K562 (cell line): Measurements from ENCODE around the gene CD52. TPM values are rescaled to one million over a fixed set of nuclear protein-coding genes. Genes with fewer than 3 reads are reported as not detected.

Experiments used
- CBX1 ChIP-seq: sonication (generic); IDR thresholded peaks from 2 replicates; pipeline ENCODE4 v1.6.1; 2016; ENCODE audit warnings: antibody characterized with exemption, low read depth, mild to moderate bottlenecking
- CREBBP ChIP-seq: IDR thresholded peaks from one replicate; pipeline ENCODE4 v1.6.1; 2012; ENCODE audit warnings: low read depth, mild to moderate bottlenecking, control low read depth, inconsistent platforms, low read length
- ETV1 ChIP-seq: fragments of 450-650 bp; conservative IDR thresholded peaks from 2 replicates; pipeline ENCODE4 v1.6.1; 2016; ENCODE audit warnings: missing genetic modification characterization, control low read depth, low read depth, missing compliant biosample characterization
- FOXP1 ChIP-seq: sonication (generic); formaldehyde crosslinking; IDR thresholded peaks from 2 replicates; pipeline ENCODE4 v1.8.0; 2022; ENCODE audit warnings: mild to moderate bottlenecking, missing genetic modification reagents
- HDGF ChIP-seq: fragments of 450-650 bp; IDR thresholded peaks from 2 replicates; pipeline ENCODE4 v1.6.1; 2016
- KDM4B ChIP-seq, 2 experiments: fragments of 450-650 bp in 1 of 2; sonication (generic) in 1 of 2; IDR thresholded peaks; 2 replicates each; pipeline ENCODE4 v1.6.1; 2016 to 2017; ENCODE audit warnings: borderline replicate concordance in 2 of 2, antibody characterized with exemption in 1 of 2, low read depth in 1 of 2, mild to moderate bottlenecking in 1 of 2
- MAFK ChIP-seq: IDR thresholded peaks from 2 replicates; pipeline ENCODE4 v1.6.1; 2011; ENCODE audit warnings: low read length, improper control_type of control experiment
- MEF2D ChIP-seq: conservative IDR thresholded peaks from 2 replicates; pipeline ENCODE4 v1.6.1; 2016; ENCODE audit warnings: low read depth, missing genetic modification characterization, missing compliant biosample characterization
- NR1H2 ChIP-seq: sonication (generic); formaldehyde crosslinking; IDR thresholded peaks from 2 replicates; pipeline ENCODE4 v1.4.0; 2020; ENCODE audit warnings: mild to moderate bottlenecking, missing genetic modification reagents
- NR2C2 ChIP-seq, 2 experiments: fragments of 200-800 bp in 1 of 2; sonication (Bioruptor generic) in 1 of 2; sonication (generic) in 1 of 2; formaldehyde crosslinking in 1 of 2; IDR thresholded peaks; 2 replicates each; pipeline versions ENCODE4 v1.6.1 to v1.8.0; 2016 to 2022; ENCODE audit warnings: mild to moderate bottlenecking in 1 of 2, missing compliant biosample characterization in 1 of 2, missing genetic modification characterization in 1 of 2, missing genetic modification reagents in 1 of 2
- RUNX1 ChIP-seq: sonication (generic); IDR thresholded peaks from 2 replicates; pipeline ENCODE4 v1.6.1; 2016; ENCODE audit warnings: antibody characterized with exemption, low read depth
- TSC22D4 ChIP-seq: fragments of 450-650 bp; IDR thresholded peaks from 2 replicates; pipeline ENCODE4 v1.6.1; 2016; ENCODE audit warnings: missing genetic modification characterization, missing biosample characterization, control low read depth
- ZC3H8 ChIP-seq: fragments of 450-650 bp; IDR thresholded peaks from 2 replicates; pipeline ENCODE4 v1.6.1; 2017
- ZFP91 ChIP-seq: sonication (generic); formaldehyde crosslinking; IDR thresholded peaks from 2 replicates; pipeline ENCODE4 v1.8.0; 2022; ENCODE audit warnings: mild to moderate bottlenecking, missing genetic modification reagents
- ZFPM2 ChIP-seq: fragments of 250-450 bp; sonication (Bioruptor Pico); IDR thresholded peaks from 2 replicates; pipeline ENCODE4 v1.5.1; 2022; ENCODE audit warnings: mild to moderate bottlenecking
- ZNF143 ChIP-seq: sonication (generic); formaldehyde crosslinking; IDR thresholded peaks from 2 replicates; pipeline ENCODE4 v1.9.0; 2022; ENCODE audit warnings: mild to moderate bottlenecking, missing genetic modification reagents
- polyA plus RNA-seq, 8 experiments: library from polyadenylated mRNA; depleted of rRNA in 4 of 8; stranded (reverse) in 5 of 8; unstranded in 3 of 8; fragments of >200 nt; fragmentation: Nextera tagmentation in 2 of 8; fragmentation: Illumina TruSeq in 1 of 8; extraction: Ambion mirVana in 2 of 8; extraction: Trizol in 1 of 8; gene quantifications; 2 replicates each; pipeline versions ENCODE4 v1.2.1 to v1.2.3, GENCODE V29; 2011 to 2014; ENCODE audit warnings: inconsistent platforms in 1 of 8, missing spikeins in 1 of 8
- total RNA-seq, 7 experiments: library from RNA; depleted of rRNA in 6 of 7; stranded (reverse); fragments of >200 nt in 6 of 7; fragmentation: Illumina TruSeq in 2 of 7; extraction: Trizol in 2 of 7; gene quantifications; 2 replicates each; pipeline versions ENCODE4 v1.2.1 to v1.2.3, GENCODE V29; 2011 to 2021; ENCODE audit warnings: low replicate concordance in 1 of 7
- TF ChIP-seq, protein P1 (sequence below), 2 experiments: IDR thresholded peaks; 2 replicates each; pipeline ENCODE4 v1.6.1; 2011; ENCODE audit warnings: borderline replicate concordance in 1 of 2, control low read depth in 1 of 2, low read depth in 1 of 2, low read length in 1 of 2, mild to moderate bottlenecking in 1 of 2, mixed read lengths in 1 of 2, moderate library complexity in 1 of 2; ENCODE audit not compliant: insufficient read depth in 1 of 2, insufficient read length in 1 of 2, poor library complexity in 1 of 2, severe bottlenecking in 1 of 2; ENCODE audit errors: extremely low read depth in 1 of 2
- TF ChIP-seq, protein P2 (sequence below): IDR thresholded peaks from 2 replicates; pipeline ENCODE4 v1.6.1; 2011; ENCODE audit not compliant: insufficient read length; ENCODE audit errors: extremely low read depth
- TF ChIP-seq, protein P3 (sequence below), 2 experiments: fragments of 450-650 bp; IDR thresholded peaks; 2 replicates each; pipeline ENCODE4 v1.6.1; 2018; ENCODE audit warnings: mild to moderate bottlenecking in 2 of 2, low read depth in 1 of 2; ENCODE audit not compliant: partially characterized antibody in 2 of 2

CD52 gene
- total and polyA plus RNA-seq, 9 of the 15 experiments (the other 6 are each of a cell fraction or from before 2014, with no cell fraction given) = 34.9 to 488 (median 173) TPM

GRCh38 chr1:26306290-26307229 lies 11.2 kb upstream of the CD52 start, which contains the start of gene UBXN11 (continued):
- TF ChIP-seq, protein P1, sequence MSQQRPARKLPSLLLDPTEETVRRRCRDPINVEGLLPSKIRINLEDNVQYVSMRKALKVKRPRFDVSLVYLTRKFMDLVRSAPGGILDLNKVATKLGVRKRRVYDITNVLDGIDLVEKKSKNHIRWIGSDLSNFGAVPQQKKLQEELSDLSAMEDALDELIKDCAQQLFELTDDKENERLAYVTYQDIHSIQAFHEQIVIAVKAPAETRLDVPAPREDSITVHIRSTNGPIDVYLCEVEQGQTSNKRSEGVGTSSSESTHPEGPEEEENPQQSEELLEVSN (IDR thresholded peaks at IDR 0.05; ENCODE audit: borderline replicate concordance in 1 of 2, extremely low read depth in 1 of 2, insufficient read depth in 1 of 2, insufficient read length in 1 of 2, low read depth in 1 of 2, low read length in 1 of 2, poor library complexity in 1 of 2, severe bottlenecking in 1 of 2) = peak; percentile 40 to 70
- no peak for TF ChIP-seq HDGF
- TF ChIP-seq ZNF143 (CRISPR knock-in tag) = peak; percentile 73
- no peak for TF ChIP-seq NR2C2 (CRISPR knock-in tag; IDR thresholded peaks at IDR 0.05)
- TF ChIP-seq NR2C2 (tag; IDR thresholded peaks at IDR 0.05) = peak; percentile 70
- no peak for TF ChIP-seq FOXP1 (CRISPR knock-in tag)
- peak; percentile 27; the same call in 1 of the 2 replicates for TF ChIP-seq ETV1
- no peak for TF ChIP-seq ZFPM2 (CRISPR knock-in tag)
- no peak for TF ChIP-seq RUNX1
- TF ChIP-seq MAFK = no peak
- TF ChIP-seq TSC22D4 (tag) = no peak
- TF ChIP-seq, protein P2, sequence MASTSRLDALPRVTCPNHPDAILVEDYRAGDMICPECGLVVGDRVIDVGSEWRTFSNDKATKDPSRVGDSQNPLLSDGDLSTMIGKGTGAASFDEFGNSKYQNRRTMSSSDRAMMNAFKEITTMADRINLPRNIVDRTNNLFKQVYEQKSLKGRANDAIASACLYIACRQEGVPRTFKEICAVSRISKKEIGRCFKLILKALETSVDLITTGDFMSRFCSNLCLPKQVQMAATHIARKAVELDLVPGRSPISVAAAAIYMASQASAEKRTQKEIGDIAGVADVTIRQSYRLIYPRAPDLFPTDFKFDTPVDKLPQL = no peak
- no peak for TF ChIP-seq ZFP91
- TF ChIP-seq MEF2D (tag) = no peak
- TF ChIP-seq, protein P3, sequence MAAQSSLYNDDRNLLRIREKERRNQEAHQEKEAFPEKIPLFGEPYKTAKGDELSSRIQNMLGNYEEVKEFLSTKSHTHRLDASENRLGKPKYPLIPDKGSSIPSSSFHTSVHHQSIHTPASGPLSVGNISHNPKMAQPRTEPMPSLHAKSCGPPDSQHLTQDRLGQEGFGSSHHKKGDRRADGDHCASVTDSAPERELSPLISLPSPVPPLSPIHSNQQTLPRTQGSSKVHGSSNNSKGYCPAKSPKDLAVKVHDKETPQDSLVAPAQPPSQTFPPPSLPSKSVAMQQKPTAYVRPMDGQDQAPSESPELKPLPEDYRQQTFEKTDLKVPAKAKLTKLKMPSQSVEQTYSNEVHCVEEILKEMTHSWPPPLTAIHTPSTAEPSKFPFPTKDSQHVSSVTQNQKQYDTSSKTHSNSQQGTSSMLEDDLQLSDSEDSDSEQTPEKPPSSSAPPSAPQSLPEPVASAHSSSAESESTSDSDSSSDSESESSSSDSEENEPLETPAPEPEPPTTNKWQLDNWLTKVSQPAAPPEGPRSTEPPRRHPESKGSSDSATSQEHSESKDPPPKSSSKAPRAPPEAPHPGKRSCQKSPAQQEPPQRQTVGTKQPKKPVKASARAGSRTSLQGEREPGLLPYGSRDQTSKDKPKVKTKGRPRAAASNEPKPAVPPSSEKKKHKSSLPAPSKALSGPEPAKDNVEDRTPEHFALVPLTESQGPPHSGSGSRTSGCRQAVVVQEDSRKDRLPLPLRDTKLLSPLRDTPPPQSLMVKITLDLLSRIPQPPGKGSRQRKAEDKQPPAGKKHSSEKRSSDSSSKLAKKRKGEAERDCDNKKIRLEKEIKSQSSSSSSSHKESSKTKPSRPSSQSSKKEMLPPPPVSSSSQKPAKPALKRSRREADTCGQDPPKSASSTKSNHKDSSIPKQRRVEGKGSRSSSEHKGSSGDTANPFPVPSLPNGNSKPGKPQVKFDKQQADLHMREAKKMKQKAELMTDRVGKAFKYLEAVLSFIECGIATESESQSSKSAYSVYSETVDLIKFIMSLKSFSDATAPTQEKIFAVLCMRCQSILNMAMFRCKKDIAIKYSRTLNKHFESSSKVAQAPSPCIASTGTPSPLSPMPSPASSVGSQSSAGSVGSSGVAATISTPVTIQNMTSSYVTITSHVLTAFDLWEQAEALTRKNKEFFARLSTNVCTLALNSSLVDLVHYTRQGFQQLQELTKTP (IDR thresholded peaks at IDR 0.05; ENCODE audit: low read depth in 1 of 2, partially characterized antibody in 2 of 2) = peak in 1 of 2 experiments; percentile 34
- no peak for TF ChIP-seq CBX1
- TF ChIP-seq KDM4B (IDR thresholded peaks at IDR 0.05; ENCODE audit: borderline replicate concordance in 2 of 2, low read depth in 1 of 2) = no peak
- TF ChIP-seq CREBBP = no peak
- TF ChIP-seq NR1H2 (CRISPR knock-in tag) = no peak
- TF ChIP-seq ZC3H8 = no peak
